ENCODE results near the gene FBXO4.
"Not testable (repeated sequence)": the region's sequence is repeated elsewhere in the genome, so short reads cannot be mapped to it uniquely, and the experiment has no call there.

The FBXO4 gene

GRCh38 chr5:41932770-41933169, 7.7 kb downstream of the FBXO4 start:
- no peak for DNase-seq (ENCODE audit: low spot score)
- no peaks in the 10 kb centered on the region for H3K27me3 ChIP-seq (ENCODE audit: control insufficient read depth in 3 of 3, insufficient read depth in 3 of 3, low read depth in 1 of 3, low read length in 3 of 3)
- WGBS, 2 donors (ENCODE audit: extremely low coverage in 2 of 2, insufficient read length in 2 of 2, insufficient replicate concordance in 1 of 2), result no CpG with 5 or more reads among the region's 2 CpGs

GRCh38 chr5:41935544-41935943, 10.5 kb downstream of the FBXO4 start:
- Histone ChIP-seq H3K23ac (ENCODE audit: low read depth, low read length, poor library complexity) (no peak overlapping the region), H3K79me1 (ENCODE audit: low read depth, low read length) (no peaks in the 10 kb centered on the region), H3K9ac (ENCODE audit: low read depth, low read length, poor library complexity) (no peak overlapping the region), H4K91ac (ENCODE audit: low read depth, low read length, poor library complexity) (no peak overlapping the region), H2BK15ac (ENCODE audit: low read length) (no peak overlapping the region), H3K4me1 (ENCODE audit: control insufficient read depth in 2 of 2, insufficient read depth in 1 of 2, low read depth in 1 of 2, low read length in 2 of 2) (peaks cover 3 to 6% of the 10 kb centered on the region in 2 donors), H3K4me2 (ENCODE audit: insufficient read depth, low read length, poor library complexity, severe bottlenecking) (no peak overlapping the region), H2BK5ac (ENCODE audit: low read length) (no peak overlapping the region), H2BK120ac (ENCODE audit: low read depth, low read length) (no peak overlapping the region), H3K27ac (replicated peaks; ENCODE audit: low read length) (peak overlapping the region; percentile 57), H3K4ac (ENCODE audit: low read length) (no peak overlapping the region), H3K27me3 (ENCODE audit: control insufficient read depth in 3 of 3, insufficient read depth in 3 of 3, low read depth in 1 of 3, low read length in 3 of 3) (no peaks in the 10 kb centered on the region), H3K14ac (ENCODE audit: low read length) (no peak overlapping the region), H2AFZ (ENCODE audit: low read length) (peak overlapping the region; percentile 86), H3K9me3 (replicated peaks in 1 of 2; ENCODE audit: control insufficient read depth in 2 of 2, insufficient read depth in 1 of 2, low read depth in 1 of 2, low read length in 2 of 2) (no peaks in the 10 kb centered on the region), H3K36me3 (replicated peaks in 1 of 2; ENCODE audit: control insufficient read depth in 2 of 2, insufficient read depth in 2 of 2, low read length in 2 of 2) (no peaks in the 10 kb centered on the region), H2AK5ac (ENCODE audit: low read depth, low read length) (no peak overlapping the region), H2BK12ac (ENCODE audit: low read length) (no peak overlapping the region), H3K4me3 (ENCODE audit: low read length in 2 of 2) (no peak overlapping the region), H3K18ac (ENCODE audit: low read length) (no peak overlapping the region), H4K8ac (ENCODE audit: low read depth, low read length) (no peak overlapping the region)
- DNase-seq (ENCODE audit: low spot score), result peak; percentile 24

More at GRCh38 chr5:41932770-41933169, 7.7 kb downstream of the FBXO4 start:
- H3K18ac ChIP-seq (ENCODE audit: low read length), result no peak overlapping the region
- no peak overlapping the region for H2BK15ac ChIP-seq (ENCODE audit: low read length)
- H3K9ac ChIP-seq (ENCODE audit: low read depth, low read length, poor library complexity), result no peak overlapping the region
- H3K4me1 ChIP-seq (ENCODE audit: control insufficient read depth in 2 of 2, insufficient read depth in 1 of 2, low read depth in 1 of 2, low read length in 2 of 2), result peaks cover 3 to 6% of the 10 kb centered on the region in 2 donors
- no peak overlapping the region for H2AFZ ChIP-seq (ENCODE audit: low read length)
- H3K4ac ChIP-seq (ENCODE audit: low read length), result no peak overlapping the region
- H4K8ac ChIP-seq (ENCODE audit: low read depth, low read length), result no peak overlapping the region
- H3K4me3 ChIP-seq (ENCODE audit: low read length in 2 of 2), result no peak overlapping the region
- H2AK5ac ChIP-seq (ENCODE audit: low read depth, low read length), result no peak overlapping the region
- H3K9me3 ChIP-seq (replicated peaks in 1 of 2; ENCODE audit: control insufficient read depth in 2 of 2, insufficient read depth in 1 of 2, low read depth in 1 of 2, low read length in 2 of 2), result no peaks in the 10 kb centered on the region
- no peak overlapping the region for H2BK120ac ChIP-seq (ENCODE audit: low read depth, low read length)
- no peak overlapping the region for H4K91ac ChIP-seq (ENCODE audit: low read depth, low read length, poor library complexity)
- H3K23ac ChIP-seq (ENCODE audit: low read depth, low read length, poor library complexity), result no peak overlapping the region
- no peak overlapping the region for H3K27ac ChIP-seq (replicated peaks; ENCODE audit: low read length)
- no peak overlapping the region for H3K4me2 ChIP-seq (ENCODE audit: insufficient read depth, low read length, poor library complexity, severe bottlenecking)
- H3K14ac ChIP-seq (ENCODE audit: low read length), result no peak overlapping the region
- H2BK12ac ChIP-seq (ENCODE audit: low read length), result no peak overlapping the region
- no peak overlapping the region for H2BK5ac ChIP-seq (ENCODE audit: low read length)
- no peaks in the 10 kb centered on the region for H3K36me3 ChIP-seq (replicated peaks in 1 of 2; ENCODE audit: control insufficient read depth in 2 of 2, insufficient read depth in 2 of 2, low read length in 2 of 2)
- H3K79me1 ChIP-seq (ENCODE audit: low read depth, low read length), result no peaks in the 10 kb centered on the region

DNA sequence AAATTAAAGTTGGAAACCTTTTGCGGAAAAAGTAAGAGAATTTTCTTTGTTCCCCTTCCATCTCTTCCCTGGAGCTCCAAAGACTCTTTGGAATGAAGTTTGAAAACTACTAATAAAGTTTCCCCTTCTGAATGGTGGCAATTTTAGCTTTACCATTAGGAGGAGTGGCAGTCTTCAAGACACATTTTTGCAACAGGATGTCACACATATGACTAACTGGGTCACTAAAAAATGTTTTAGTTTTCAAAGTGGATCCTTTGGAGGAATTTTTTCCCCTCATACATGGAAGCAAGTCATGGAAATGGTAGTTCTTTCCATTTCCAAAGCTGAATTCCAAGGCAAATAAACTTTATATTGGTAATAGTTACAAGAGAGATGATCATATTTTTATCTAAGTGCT, 15.6 kb downstream of the FBXO4 start:
- Histone ChIP-seq H2BK12ac (ENCODE audit: low read length) (no peak overlapping the region), H3K4me1 (ENCODE audit: control insufficient read depth in 2 of 2, insufficient read depth in 1 of 2, low read depth in 1 of 2, low read length in 2 of 2) (peaks cover 0 to 2% of the 10 kb centered on the region in 2 donors), H3K27me3 (ENCODE audit: control insufficient read depth in 3 of 3, insufficient read depth in 3 of 3, low read depth in 1 of 3, low read length in 3 of 3) (no peaks in the 10 kb centered on the region), H3K4me3 (ENCODE audit: low read length in 2 of 2) (no peak overlapping the region), H2BK15ac (ENCODE audit: low read length) (no peak overlapping the region), H3K79me1 (ENCODE audit: low read depth, low read length) (no peaks in the 10 kb centered on the region), H4K8ac (ENCODE audit: low read depth, low read length) (no peak overlapping the region), H3K4ac (ENCODE audit: low read length) (no peak overlapping the region), H3K27ac (replicated peaks; ENCODE audit: low read length) (no peak overlapping the region), H3K4me2 (ENCODE audit: insufficient read depth, low read length, poor library complexity, severe bottlenecking) (no peak overlapping the region), H3K9me3 (replicated peaks in 1 of 2; ENCODE audit: control insufficient read depth in 2 of 2, insufficient read depth in 1 of 2, low read depth in 1 of 2, low read length in 2 of 2) (no peaks in the 10 kb centered on the region), H3K23ac (ENCODE audit: low read depth, low read length, poor library complexity) (no peak overlapping the region), H4K91ac (ENCODE audit: low read depth, low read length, poor library complexity) (no peak overlapping the region), H2AK5ac (ENCODE audit: low read depth, low read length) (no peak overlapping the region), H3K36me3 (replicated peaks in 1 of 2; ENCODE audit: control insufficient read depth in 2 of 2, insufficient read depth in 2 of 2, low read length in 2 of 2) (no peaks in the 10 kb centered on the region), H2BK120ac (ENCODE audit: low read depth, low read length) (no peak overlapping the region), H3K9ac (ENCODE audit: low read depth, low read length, poor library complexity) (no peak overlapping the region), H3K18ac (ENCODE audit: low read length) (no peak overlapping the region), H2BK5ac (ENCODE audit: low read length) (no peak overlapping the region), H3K14ac (ENCODE audit: low read length) (no peak overlapping the region), H2AFZ (ENCODE audit: low read length) (no peak overlapping the region)
- DNase-seq (ENCODE audit: low spot score), result no peak
- WGBS, 2 donors (ENCODE audit: extremely low coverage in 2 of 2, insufficient read length in 2 of 2, insufficient replicate concordance in 1 of 2), result no CpG with 5 or more reads among the region's 1 CpG

DNA sequence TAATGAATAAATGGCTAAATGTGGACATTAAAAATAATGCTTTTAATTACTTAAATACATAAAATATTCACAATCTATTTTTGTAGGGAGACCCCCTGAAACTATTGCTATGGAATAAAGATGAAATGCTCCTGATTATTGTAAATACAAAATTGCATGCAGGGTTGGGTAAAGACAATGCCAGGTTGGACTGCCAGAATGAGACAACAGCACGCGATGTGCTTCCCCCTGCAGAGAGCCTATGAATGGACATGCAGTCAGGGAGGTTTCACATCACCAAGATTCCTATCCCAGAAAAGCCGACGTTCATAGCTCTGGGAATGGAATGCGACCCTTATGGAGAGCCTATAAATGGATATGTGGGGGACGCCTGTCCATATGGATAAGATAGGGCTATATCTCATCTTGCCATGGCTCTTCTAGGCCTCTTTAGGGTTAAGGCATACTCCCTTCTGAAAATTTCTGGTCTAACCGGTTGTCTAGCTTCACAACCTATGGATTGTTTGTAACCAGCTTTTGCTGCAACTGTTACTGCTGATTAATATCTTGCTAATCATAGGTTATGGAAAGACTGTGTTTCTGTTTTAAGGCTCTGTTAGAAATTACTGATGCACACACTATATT, 20.4 kb downstream of the FBXO4 start:
- not testable (repeated sequence) for H3K4ac ChIP-seq (ENCODE audit: low read length); DNase-seq (ENCODE audit: low spot score); H3K27me3 ChIP-seq (ENCODE audit: control insufficient read depth in 3 of 3, insufficient read depth in 3 of 3, low read depth in 1 of 3, low read length in 3 of 3); H3K23ac ChIP-seq (ENCODE audit: low read depth, low read length, poor library complexity); H2BK12ac ChIP-seq (ENCODE audit: low read length); H3K4me2 ChIP-seq (ENCODE audit: insufficient read depth, low read length, poor library complexity, severe bottlenecking); H2BK15ac ChIP-seq (ENCODE audit: low read length); H2AK5ac ChIP-seq (ENCODE audit: low read depth, low read length); H2BK5ac ChIP-seq (ENCODE audit: low read length); H3K4me3 ChIP-seq (ENCODE audit: low read length in 2 of 2); H3K9me3 ChIP-seq (replicated peaks in 1 of 2; ENCODE audit: control insufficient read depth in 2 of 2, insufficient read depth in 1 of 2, low read depth in 1 of 2, low read length in 2 of 2); H3K4me1 ChIP-seq (ENCODE audit: control insufficient read depth in 2 of 2, insufficient read depth in 1 of 2, low read depth in 1 of 2, low read length in 2 of 2); H3K36me3 ChIP-seq (replicated peaks in 1 of 2; ENCODE audit: control insufficient read depth in 2 of 2, insufficient read depth in 2 of 2, low read length in 2 of 2); H2AFZ ChIP-seq (ENCODE audit: low read length); H3K18ac ChIP-seq (ENCODE audit: low read length); H3K9ac ChIP-seq (ENCODE audit: low read depth, low read length, poor library complexity); H3K27ac ChIP-seq (replicated peaks; ENCODE audit: low read length); H4K8ac ChIP-seq (ENCODE audit: low read depth, low read length); H3K79me1 ChIP-seq (ENCODE audit: low read depth, low read length); H3K14ac ChIP-seq (ENCODE audit: low read length); H4K91ac ChIP-seq (ENCODE audit: low read depth, low read length, poor library complexity); H2BK120ac ChIP-seq (ENCODE audit: low read depth, low read length)
- no CpG with 5 or more reads among the region's 7 CpGs for WGBS, 2 donors (ENCODE audit: extremely low coverage in 2 of 2, insufficient read length in 2 of 2, insufficient replicate concordance in 1 of 2)

Measured in neuronal stem cell (in vitro differentiated cells).